SU-DHL-6 (cell line): ENCODE measurements around the gene TIMD4.

Experiments used
- H2AFZ ChIP-seq: fragments of 200-600 bp; sonication (generic); 2 replicates; pipeline ENCODE4 v1.6.1; 2014; ENCODE audit warnings: low read depth, mild to moderate bottlenecking, moderate library complexity, mixed read lengths, antibody characterized with exemption, low read length; ENCODE audit not compliant: severe bottlenecking
- H3F3A ChIP-seq: fragments of 200-600 bp; shearing (Covaris generic); 2 replicates; pipeline ENCODE4 v1.6.0; 2016; ENCODE audit warnings: antibody characterized with exemption, mild to moderate bottlenecking; ENCODE audit not compliant: insufficient read depth
- H3K27ac ChIP-seq: fragments of 200-600 bp; sonication (generic); 2 replicates; pipeline ENCODE4 v1.5.1; 2016; ENCODE audit warnings: low read depth, mild to moderate bottlenecking, low read length, moderate library complexity, mixed read lengths
- H3K27me3 ChIP-seq: fragments of 200-600 bp; sonication (generic), shearing (Covaris generic); 2 replicates; pipeline ENCODE4 v1.6.0; 2014; ENCODE audit warnings: mild to moderate bottlenecking, low read length
- H3K36me3 ChIP-seq: fragments of 200-600 bp; sonication (generic); 2 replicates; pipeline ENCODE4 v1.6.1; 2014; ENCODE audit warnings: mild to moderate bottlenecking, low read length, mixed read lengths
- H3K4me2 ChIP-seq: fragments of 300-600, 200-600 bp; shearing (Covaris generic), sonication (generic); 2 replicates; pipeline ENCODE4 v1.6.0; 2014; ENCODE audit warnings: low read length, low read depth, mild to moderate bottlenecking; ENCODE audit not compliant: poor library complexity, severe bottlenecking
- H3K4me3 ChIP-seq: fragments of 200-600 bp; sonication (generic); 2 replicates; pipeline ENCODE4 v1.5.1; 2014; ENCODE audit warnings: antibody characterized with exemption, low read length, mild to moderate bottlenecking, mixed read lengths; ENCODE audit not compliant: insufficient read depth, poor library complexity, severe bottlenecking
- H3K79me2 ChIP-seq: fragments of 200-600 bp; sonication (generic); 2 replicates; pipeline ENCODE4 v1.6.1; 2014; ENCODE audit warnings: mild to moderate bottlenecking, low read length, moderate library complexity; ENCODE audit not compliant: insufficient read depth
- H3K9ac ChIP-seq: fragments of 200-600 bp; sonication (generic); 2 replicates; pipeline ENCODE4 v1.7.0; 2014; ENCODE audit warnings: mild to moderate bottlenecking, low read length
- H3K9me2 ChIP-seq: fragments of 200-600 bp; sonication (generic); replicated peaks from 2 replicates; pipeline ENCODE4 v1.6.1; 2014; ENCODE audit warnings: low read length; ENCODE audit not compliant: insufficient read depth
- H3K9me3 ChIP-seq: fragments of 200-600 bp; sonication (generic); 2 replicates; pipeline ENCODE4 v1.6.1; 2014; ENCODE audit warnings: low read length, mixed read lengths; ENCODE audit not compliant: insufficient read depth
- H4K20me1 ChIP-seq: fragments of 200-600 bp; sonication (generic); 2 replicates; pipeline ENCODE4 v1.6.1; 2014; ENCODE audit warnings: low read depth, mild to moderate bottlenecking, antibody characterized with exemption, low read length, moderate library complexity, mixed read lengths
- CTCF ChIP-seq: fragments of 200-600 bp; sonication (generic); IDR thresholded peaks from one replicate; pipeline ENCODE4 v1.5.1; 2017; ENCODE audit warnings: antibody characterized with exemption, mild to moderate bottlenecking, low read length, moderate library complexity; ENCODE audit not compliant: insufficient read depth, poor library complexity, severe bottlenecking
- EZH2phosphoT487 ChIP-seq: fragments of 200-600 bp; sonication (generic), shearing (Covaris generic); conservative IDR thresholded peaks from 2 replicates; pipeline ENCODE4 v1.6.1; 2018; ENCODE audit warnings: mild to moderate bottlenecking, antibody characterized with exemption, low read length, moderate library complexity, mixed read lengths

The TIMD4 gene

GRCh38 chr5:156963125-156963524, at the start of gene TIMD4:
Gene TIMD4, minus strand, starts transcription at chr5:156963226. Its CDS starts 28 bp downstream, at chr5:156963198.
- no peaks in the 10 kb centered on the region for H3K27me3 ChIP-seq
- no peak within 1 kb of the TSS for H3K9ac ChIP-seq
- no peak within 1 kb of the TSS for H2AFZ ChIP-seq
- no peaks in the 10 kb centered on the region for H3F3A ChIP-seq
- no peaks in the 10 kb centered on the region for H3K36me3 ChIP-seq
- no peaks in the 10 kb centered on the region for H3K79me2 ChIP-seq
- no peak within 1 kb of the TSS for H3K4me3 ChIP-seq
- TF ChIP-seq EZH2phosphoT487 (no peak), CTCF (no peak)
- no peak within 1 kb of the TSS for H3K4me2 ChIP-seq
- no peaks in the 10 kb centered on the region for H3K9me2 ChIP-seq
- H4K20me1 ChIP-seq, result no peaks in the 10 kb centered on the region
- no peak within 1 kb of the TSS for H3K27ac ChIP-seq
- H3K9me3 ChIP-seq, result no peaks in the 10 kb centered on the region

DNA sequence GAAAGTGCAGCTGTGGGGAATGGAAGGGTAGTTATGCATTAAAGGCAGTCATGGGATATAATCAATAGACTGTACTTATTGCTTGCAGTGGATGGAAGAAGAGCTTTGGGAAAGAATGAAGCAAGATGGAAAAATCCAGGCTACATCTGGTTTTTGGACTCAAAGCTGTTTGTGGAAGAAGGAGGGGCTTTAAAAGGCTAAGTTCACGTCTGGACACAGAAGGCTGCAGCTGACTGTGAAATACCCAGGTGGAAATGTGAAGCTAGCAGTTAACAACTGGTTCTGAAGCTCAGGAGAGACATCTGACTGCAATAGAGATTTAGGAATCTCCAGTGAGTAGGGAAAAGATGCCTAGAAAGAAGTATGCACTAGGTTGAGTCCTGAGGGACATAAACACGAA, 43.2 kb upstream of the TIMD4 start:
- Histone ChIP-seq H3K9ac (no peak overlapping the region), H3K4me3 (no peak overlapping the region), H3K27ac (no peak overlapping the region), H3K4me2 (no peak overlapping the region), H3K9me2 (no peaks in the 10 kb centered on the region), H2AFZ (no peak overlapping the region), H3K27me3 (no peaks in the 10 kb centered on the region), H3K9me3 (no peaks in the 10 kb centered on the region), H3K36me3 (no peaks in the 10 kb centered on the region), H3K79me2 (no peaks in the 10 kb centered on the region), H3F3A (no peaks in the 10 kb centered on the region), H4K20me1 (no peaks in the 10 kb centered on the region)
- no peak for TF ChIP-seq CTCF

DNA sequence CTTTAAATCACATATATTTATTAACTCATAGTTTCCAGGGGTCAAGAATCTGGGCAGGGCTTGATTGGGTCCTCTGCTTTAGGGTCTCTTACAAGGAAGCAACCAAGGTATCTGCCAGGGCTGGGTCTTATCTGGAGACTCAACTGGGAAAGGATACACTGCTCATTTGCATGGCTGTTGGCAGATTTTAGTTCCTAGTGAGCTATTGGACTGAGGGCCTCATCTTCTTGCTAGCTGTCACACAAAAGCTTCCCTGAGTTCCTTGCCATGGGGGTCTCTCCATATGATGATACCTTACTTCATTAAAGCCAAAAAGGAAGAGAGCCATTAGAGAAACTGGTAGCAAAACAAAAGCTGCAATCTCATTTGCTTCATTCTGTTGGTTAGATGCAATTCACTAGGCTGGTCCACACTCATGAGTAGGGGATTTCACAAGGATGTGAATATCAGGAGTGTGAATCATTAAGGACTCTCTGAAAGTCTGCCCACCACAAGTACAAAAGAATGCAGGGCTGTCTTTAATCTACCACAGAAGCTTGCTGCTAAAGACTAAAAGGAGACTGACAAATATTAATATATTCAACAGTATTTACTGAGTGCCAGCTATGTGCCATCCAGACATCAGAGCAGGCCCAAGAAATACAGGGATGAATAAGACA, 42.0 kb upstream of the TIMD4 start:
- no peak for TF ChIP-seq CTCF
- no peak for TF ChIP-seq EZH2phosphoT487
- H3K4me3 ChIP-seq, result no peak overlapping the region
- no peak overlapping the region for H2AFZ ChIP-seq
- no peak overlapping the region for H3K27ac ChIP-seq
- H3K4me2 ChIP-seq, result no peak overlapping the region
- H3K9me3 ChIP-seq, result 0 out of 2 replicates have a peak, but pooled peaks cover 1% of the 10 kb centered on the region
- H3K36me3 ChIP-seq, result 0 out of 2 replicates have a peak, but pooled peaks cover 4% of the 10 kb centered on the region
- H3K9ac ChIP-seq, result no peak overlapping the region
- no peaks in the 10 kb centered on the region for H3K27me3 ChIP-seq
- no peaks in the 10 kb centered on the region for H3K9me2 ChIP-seq
- no peaks in the 10 kb centered on the region for H3K79me2 ChIP-seq
- H4K20me1 ChIP-seq, result no peaks in the 10 kb centered on the region
- H3F3A ChIP-seq, result no peaks in the 10 kb centered on the region

DNA sequence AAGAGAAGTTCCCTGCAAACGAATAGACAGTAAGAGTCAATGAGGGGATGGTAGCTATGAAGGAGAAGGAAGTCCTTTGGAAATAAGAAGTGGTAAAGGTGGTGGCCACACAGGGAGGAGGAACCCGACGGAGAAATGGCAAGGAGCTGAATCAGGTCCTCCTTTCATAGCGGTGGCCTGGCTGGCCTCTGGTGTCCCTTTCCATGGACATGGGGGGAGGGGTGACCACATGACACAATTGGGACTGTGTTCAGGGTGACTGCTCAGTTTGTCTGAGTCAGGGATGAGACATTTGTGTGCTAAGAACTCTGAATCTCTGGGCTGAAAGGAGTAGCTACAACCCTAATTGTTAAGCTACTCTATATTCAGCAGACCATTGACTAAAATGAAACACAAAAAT, 28.7 kb upstream of the TIMD4 start:
- TF ChIP-seq EZH2phosphoT487 (no peak), CTCF (no peak)
- H3K27me3 ChIP-seq, result no peaks in the 10 kb centered on the region
- no peak overlapping the region for H2AFZ ChIP-seq
- H3K4me3 ChIP-seq, result no peak overlapping the region
- H3K36me3 ChIP-seq, result no peaks in the 10 kb centered on the region
- H3K4me2 ChIP-seq, result no peak overlapping the region
- no peaks in the 10 kb centered on the region for H3K9me3 ChIP-seq
- no peak overlapping the region for H3K9ac ChIP-seq
- no peaks in the 10 kb centered on the region for H3K9me2 ChIP-seq
- no peaks in the 10 kb centered on the region for H3K79me2 ChIP-seq
- no peak overlapping the region for H3K27ac ChIP-seq
- H4K20me1 ChIP-seq, result no peaks in the 10 kb centered on the region
- no peaks in the 10 kb centered on the region for H3F3A ChIP-seq
